Loucy (cell line): ENCODE measurements around the gene MIGA1.
"Not testable (repeated sequence)": the region's sequence is repeated elsewhere in the genome, so short reads cannot be mapped to it uniquely, and the experiment has no call there.

ENCODE experiments used
- H2AFZ ChIP-seq: fragments of 200-600 bp; sonication (generic); 2 replicates; pipeline ENCODE4 v1.6.0; 2016; ENCODE audit warnings: antibody characterized with exemption, mild to moderate bottlenecking, low read length, moderate library complexity
- H3F3A ChIP-seq: fragments of 200-600 bp; 2 replicates; pipeline ENCODE4 v1.6.0; 2016; ENCODE audit warnings: antibody characterized with exemption, low read depth, mild to moderate bottlenecking
- H3K27me3 ChIP-seq: fragments of 200-600 bp; sonication (generic); 2 replicates; pipeline ENCODE4 v1.6.1; 2014; ENCODE audit warnings: low read length, mild to moderate bottlenecking; ENCODE audit not compliant: insufficient read depth, poor library complexity, severe bottlenecking
- H3K36me3 ChIP-seq: fragments of 200-600 bp; sonication (generic); 2 replicates; pipeline ENCODE4 v1.6.1; 2016; ENCODE audit warnings: low read length; ENCODE audit not compliant: insufficient read depth
- H3K4me1 ChIP-seq: fragments of 200-600 bp; sonication (generic); 2 replicates; pipeline ENCODE4 v1.5.1; 2014; ENCODE audit warnings: low read length, mild to moderate bottlenecking; ENCODE audit not compliant: insufficient read depth, poor library complexity, severe bottlenecking
- H3K4me2 ChIP-seq: fragments of 200-600 bp; sonication (generic); 2 replicates; pipeline ENCODE4 v1.6.0; 2014; ENCODE audit warnings: antibody characterized with exemption, low read length, low read depth, mild to moderate bottlenecking; ENCODE audit not compliant: poor library complexity, severe bottlenecking
- H3K4me3 ChIP-seq: fragments of 200-600 bp; sonication (generic); 2 replicates; pipeline ENCODE4 v1.5.1; 2014; ENCODE audit warnings: low read length, mild to moderate bottlenecking, mixed read lengths; ENCODE audit not compliant: poor library complexity, severe bottlenecking
- H3K79me2 ChIP-seq: fragments of 200-600 bp; sonication (generic); 2 replicates; pipeline ENCODE4 v1.6.1; 2014; ENCODE audit warnings: low read length; ENCODE audit not compliant: insufficient read depth
- H3K9ac ChIP-seq: fragments of 200-600 bp; sonication (generic); 2 replicates; pipeline ENCODE4 v1.6.0; 2014; ENCODE audit warnings: mild to moderate bottlenecking, low read depth, low read length, moderate library complexity; ENCODE audit not compliant: poor library complexity, severe bottlenecking
- H3K9me2 ChIP-seq: fragments of 200-600 bp; sonication (generic); replicated peaks from 2 replicates; pipeline ENCODE4 v1.6.1; 2016; ENCODE audit warnings: low read depth, low read length, mixed read lengths
- H3K9me3 ChIP-seq: fragments of 200-600 bp; sonication (generic); 2 replicates; pipeline ENCODE4 v1.6.1; 2014; ENCODE audit warnings: mild to moderate bottlenecking, antibody characterized with exemption, low read length, low read depth; ENCODE audit not compliant: insufficient read depth
- H4K20me1 ChIP-seq: fragments of 200-600 bp; sonication (generic); 2 replicates; pipeline ENCODE4 v1.6.0; 2014; ENCODE audit warnings: antibody characterized with exemption, low read length, mild to moderate bottlenecking; ENCODE audit not compliant: insufficient read depth, poor library complexity, severe bottlenecking
- CTCF ChIP-seq: fragments of 200-600 bp; sonication (generic); conservative IDR thresholded peaks from 2 replicates; pipeline ENCODE4 v1.5.1; 2014; ENCODE audit warnings: mild to moderate bottlenecking, antibody characterized with exemption, low read length
- EZH2phosphoT487 ChIP-seq: fragments of 200-600 bp; IDR thresholded peaks from 2 replicates; pipeline ENCODE4 v1.6.1; 2018; ENCODE audit warnings: antibody characterized with exemption, mild to moderate bottlenecking, moderate library complexity, borderline replicate concordance

MIGA1 gene

GRCh38 chr1:77906019-77906545 lies 126.6 kb downstream of the MIGA1 start:
- no peak overlapping the region for H3K4me2 ChIP-seq
- no peaks in the 10 kb centered on the region for H3K4me1 ChIP-seq
- H3K9me3 ChIP-seq: no peaks in the 10 kb centered on the region
- no peaks in the 10 kb centered on the region for H3K36me3 ChIP-seq
- no peak overlapping the region for H2AFZ ChIP-seq
- TF ChIP-seq CTCF (no peak), EZH2phosphoT487 (no peak)
- no peaks in the 10 kb centered on the region for H3K27me3 ChIP-seq
- H3K9me2 ChIP-seq: no peaks in the 10 kb centered on the region
- no peaks in the 10 kb centered on the region for H4K20me1 ChIP-seq
- H3K4me3 ChIP-seq: no peak overlapping the region
- H3K79me2 ChIP-seq: no peaks in the 10 kb centered on the region
- no peaks in the 10 kb centered on the region for H3F3A ChIP-seq
- no peak overlapping the region for H3K9ac ChIP-seq

GRCh38 chr1:77906624-77907023 lies 127.2 kb downstream of the MIGA1 start:
- H3K4me1 ChIP-seq: no peaks in the 10 kb centered on the region
- no peaks in the 10 kb centered on the region for H3K79me2 ChIP-seq
- no peaks in the 10 kb centered on the region for H3K9me2 ChIP-seq
- no peak overlapping the region for H3K9ac ChIP-seq
- H3K9me3 ChIP-seq: no peaks in the 10 kb centered on the region
- no peaks in the 10 kb centered on the region for H3K36me3 ChIP-seq
- H3K4me3 ChIP-seq: no peak overlapping the region
- no peaks in the 10 kb centered on the region for H3F3A ChIP-seq
- TF ChIP-seq EZH2phosphoT487 (no peak), CTCF (no peak)
- no peaks in the 10 kb centered on the region for H4K20me1 ChIP-seq
- H2AFZ ChIP-seq: no peak overlapping the region
- no peak overlapping the region for H3K4me2 ChIP-seq
- H3K27me3 ChIP-seq: no peaks in the 10 kb centered on the region

DNA sequence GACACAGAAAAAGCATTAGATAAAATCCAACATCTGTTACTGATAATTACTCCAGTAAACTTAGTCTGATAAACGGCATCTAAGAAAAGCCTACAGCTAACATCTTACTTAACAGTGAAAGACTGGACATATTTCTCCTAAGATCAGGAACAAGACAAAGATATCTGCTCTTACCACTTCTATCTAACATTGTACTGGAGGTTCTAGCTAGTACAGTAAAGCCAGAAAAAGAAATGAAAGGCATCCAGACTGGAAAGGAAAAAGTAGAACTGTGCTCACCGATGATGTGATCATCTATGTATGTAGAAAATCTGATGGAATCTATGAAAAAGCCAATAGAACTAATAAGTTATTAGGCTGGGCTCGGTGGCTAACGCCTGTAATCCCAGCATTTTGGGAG lies 130.7 kb downstream of the MIGA1 start:
- Histone ChIP-seq H3K9me2 (no peaks in the 10 kb centered on the region), H4K20me1 (no peaks in the 10 kb centered on the region), H3K4me1 (no peaks in the 10 kb centered on the region)

GRCh38 chr1:77918918-77919317 lies 139.5 kb downstream of the MIGA1 start:
- H4K20me1 ChIP-seq, H3K9me3 ChIP-seq, H3K9me2 ChIP-seq, H3K36me3 ChIP-seq, H3K9ac ChIP-seq, H3K4me3 ChIP-seq, H2AFZ ChIP-seq, H3K4me1 ChIP-seq, H3K4me2 ChIP-seq, H3K79me2 ChIP-seq, H3K27me3 ChIP-seq, H3F3A ChIP-seq: not testable (repeated sequence)

More for the DNA sequence above, 130.7 kb downstream of the MIGA1 start:
- TF ChIP-seq CTCF (no peak), EZH2phosphoT487 (no peak)
- Histone ChIP-seq H3K9ac (no peak overlapping the region), H3K9me3 (no peaks in the 10 kb centered on the region), H3K36me3 (no peaks in the 10 kb centered on the region), H3K4me3 (no peak overlapping the region), H2AFZ (no peak overlapping the region), H3K4me2 (no peak overlapping the region), H3F3A (no peaks in the 10 kb centered on the region), H3K27me3 (no peaks in the 10 kb centered on the region), H3K79me2 (no peaks in the 10 kb centered on the region)
